Nephron progenitor cell (in vitro differentiated cells): ENCODE data around the gene UMOD.

Experiments
- DNase-seq: peaks from one replicate; pipeline ENCODE4 v3.0.0; 2021
- H3K27ac Mint-ChIP-seq: 2 replicates; pipeline ENCODE4 v1.8.0; 2021; ENCODE audit warnings: mild to moderate bottlenecking, moderate library complexity, mixed read lengths
- H3K27me3 Mint-ChIP-seq: 2 replicates; pipeline ENCODE4 v1.8.0; 2021; ENCODE audit warnings: mild to moderate bottlenecking, low read depth, mixed read lengths; ENCODE audit not compliant: poor library complexity
- H3K36me3 Mint-ChIP-seq: 2 replicates; pipeline ENCODE4 v1.8.0; 2021; ENCODE audit warnings: low read depth, mixed read lengths
- H3K4me1 Mint-ChIP-seq: 2 replicates; pipeline ENCODE4 v1.8.0; 2021; ENCODE audit warnings: mixed read lengths
- H3K4me3 Mint-ChIP-seq: 2 replicates; pipeline ENCODE4 v1.8.0; 2021; ENCODE audit warnings: mild to moderate bottlenecking, moderate library complexity, mixed read lengths
- H3K9me3 Mint-ChIP-seq: 2 replicates; pipeline ENCODE4 v1.8.0; 2021; ENCODE audit warnings: mild to moderate bottlenecking, moderate library complexity, mixed read lengths
- TF ChIP-seq, protein P1 (sequence below): fragments of 200-600 bp; sonication (generic); IDR thresholded peaks from 2 replicates; pipeline ENCODE4 v1.5.0; 2021; ENCODE audit warnings: antibody characterized with exemption

Gene UMOD

DNA sequence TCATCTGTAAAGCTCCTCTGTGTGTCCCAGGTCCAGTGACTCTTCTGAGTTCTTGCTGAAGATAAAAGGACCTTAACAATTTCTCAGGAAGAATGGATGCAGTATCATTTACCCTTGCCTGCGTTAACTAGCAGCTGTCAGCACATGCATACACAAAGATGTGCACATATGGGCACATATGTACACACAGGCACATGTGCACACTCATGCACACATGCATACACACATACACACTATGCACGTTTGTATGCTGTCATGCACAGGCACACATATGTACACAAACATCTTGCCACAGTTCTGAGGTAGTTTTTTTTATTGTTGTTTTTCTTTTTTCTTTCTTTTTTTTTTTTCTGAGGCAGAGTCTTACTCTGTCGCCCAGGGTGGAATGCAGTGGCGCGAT is 50.1 kb downstream of the UMOD start:
- Mint-ChIP-seq H3K4me1 (no peaks in the 10 kb centered on the region), H3K27ac (no peak overlapping the region), H3K9me3 (no peaks in the 10 kb centered on the region), H3K4me3 (no peak overlapping the region), H3K36me3 (no peaks in the 10 kb centered on the region), H3K27me3 (peaks cover 12% of the 10 kb centered on the region)
- no peak for DNase-seq
- TF ChIP-seq, protein P1, sequence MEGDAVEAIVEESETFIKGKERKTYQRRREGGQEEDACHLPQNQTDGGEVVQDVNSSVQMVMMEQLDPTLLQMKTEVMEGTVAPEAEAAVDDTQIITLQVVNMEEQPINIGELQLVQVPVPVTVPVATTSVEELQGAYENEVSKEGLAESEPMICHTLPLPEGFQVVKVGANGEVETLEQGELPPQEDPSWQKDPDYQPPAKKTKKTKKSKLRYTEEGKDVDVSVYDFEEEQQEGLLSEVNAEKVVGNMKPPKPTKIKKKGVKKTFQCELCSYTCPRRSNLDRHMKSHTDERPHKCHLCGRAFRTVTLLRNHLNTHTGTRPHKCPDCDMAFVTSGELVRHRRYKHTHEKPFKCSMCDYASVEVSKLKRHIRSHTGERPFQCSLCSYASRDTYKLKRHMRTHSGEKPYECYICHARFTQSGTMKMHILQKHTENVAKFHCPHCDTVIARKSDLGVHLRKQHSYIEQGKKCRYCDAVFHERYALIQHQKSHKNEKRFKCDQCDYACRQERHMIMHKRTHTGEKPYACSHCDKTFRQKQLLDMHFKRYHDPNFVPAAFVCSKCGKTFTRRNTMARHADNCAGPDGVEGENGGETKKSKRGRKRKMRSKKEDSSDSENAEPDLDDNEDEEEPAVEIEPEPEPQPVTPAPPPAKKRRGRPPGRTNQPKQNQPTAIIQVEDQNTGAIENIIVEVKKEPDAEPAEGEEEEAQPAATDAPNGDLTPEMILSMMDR: no peak

GRCh38 chr16:20301840-20302239 is 50.7 kb downstream of the UMOD start:
- no peak overlapping the region for H3K4me3 Mint-ChIP-seq
- no peak for DNase-seq
- TF ChIP-seq, protein P1: no peak

GRCh38 chr16:20300312-20301097 is 52.0 kb downstream of the UMOD start:
- H3K27ac Mint-ChIP-seq: peak overlapping the region; percentile 24
- H3K27me3 Mint-ChIP-seq: peaks cover 12% of the 10 kb centered on the region
- H3K9me3 Mint-ChIP-seq: no peaks in the 10 kb centered on the region
- no peak overlapping the region for H3K4me3 Mint-ChIP-seq
- peak; percentile 60 for DNase-seq
- H3K4me1 Mint-ChIP-seq: no peaks in the 10 kb centered on the region
- no peaks in the 10 kb centered on the region for H3K36me3 Mint-ChIP-seq
- TF ChIP-seq, protein P1: peak; percentile 82

More at GRCh38 chr16:20301840-20302239, 50.7 kb downstream of the UMOD start:
- Mint-ChIP-seq H3K4me1 (no peaks in the 10 kb centered on the region), H3K9me3 (no peaks in the 10 kb centered on the region), H3K27ac (no peak overlapping the region), H3K27me3 (peaks cover 12% of the 10 kb centered on the region), H3K36me3 (no peaks in the 10 kb centered on the region)

DNA sequence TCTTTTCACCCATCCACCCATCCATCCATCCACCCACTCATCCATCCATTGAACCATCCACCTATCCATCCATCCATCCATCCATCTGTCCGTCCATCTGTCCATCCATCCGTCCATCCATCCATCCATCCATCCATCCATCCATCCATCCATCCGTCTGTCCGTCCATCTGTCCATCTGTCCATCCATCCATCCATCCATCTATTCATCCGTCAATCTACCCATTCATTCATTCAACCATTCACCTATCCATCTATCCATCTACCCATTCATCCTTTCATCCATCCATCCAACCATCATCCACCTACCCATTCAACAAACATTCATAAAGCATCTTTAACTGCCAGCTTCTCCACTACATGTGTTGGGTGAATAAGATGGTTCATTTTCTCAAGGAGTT is 54.1 kb downstream of the UMOD start:
- DNase-seq: no peak
- Mint-ChIP-seq H3K36me3 (no peaks in the 10 kb centered on the region), H3K4me3 (peak overlapping the region; percentile 6), H3K4me1 (no peaks in the 10 kb centered on the region), H3K27me3 (peaks cover 12% of the 10 kb centered on the region), H3K27ac (no peak overlapping the region), H3K9me3 (no peaks in the 10 kb centered on the region)
- TF ChIP-seq, protein P1: no peak

- Mint-ChIP-seq H3K4me3 (no peak overlapping the region), H3K27ac (no peak overlapping the region), H3K36me3 (no peaks in the 10 kb centered on the region), H3K27me3 (peaks cover 8% of the 10 kb centered on the region), H3K9me3 (no peaks in the 10 kb centered on the region), H3K4me1 (peaks cover 10% of the 10 kb centered on the region)
- DNase-seq: no peak
- TF ChIP-seq, protein P1: no peak
Observed at GRCh38 chr16:20291208-20292206, 61.0 kb downstream of the UMOD start.
